Measurements from ENCODE around the gene NKAIN4.

DNA sequence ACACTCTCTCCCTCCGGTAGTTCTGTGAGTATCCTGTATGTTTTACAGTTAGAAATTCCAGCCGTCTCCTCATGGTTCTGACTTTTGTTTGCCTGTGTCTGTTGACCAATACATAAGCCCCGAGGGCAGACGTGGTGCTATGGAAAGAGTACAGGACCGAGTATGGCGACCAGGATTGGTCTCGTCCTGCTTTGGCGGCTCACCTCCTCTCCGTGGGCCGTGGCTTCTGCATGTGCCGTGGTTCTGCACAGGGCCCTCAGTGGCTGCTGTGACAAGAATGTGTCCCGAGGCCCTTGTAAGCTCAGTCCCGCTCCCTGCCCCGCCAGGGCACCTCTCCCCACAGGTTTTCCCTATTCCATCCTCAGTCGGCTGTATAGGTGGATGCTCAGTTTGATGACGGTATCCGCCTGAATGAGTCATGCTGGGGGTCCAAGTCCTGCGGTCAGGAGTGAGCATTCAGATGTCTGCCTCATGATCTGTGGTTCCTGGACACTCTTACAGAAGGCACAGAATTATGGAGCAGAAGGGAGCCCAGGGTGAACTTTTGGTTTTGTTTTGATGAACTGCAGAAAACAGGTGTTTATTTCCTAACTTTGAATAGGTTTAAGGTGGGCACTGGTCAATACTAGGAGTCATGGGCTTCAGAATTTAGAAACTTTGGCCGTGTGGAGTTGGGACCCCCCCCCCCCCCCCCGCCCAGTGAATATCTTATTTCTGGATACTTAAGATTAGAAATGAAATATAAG is 19.5 kb upstream of the NKAIN4 start:
- TF ChIP-seq, protein P1, sequence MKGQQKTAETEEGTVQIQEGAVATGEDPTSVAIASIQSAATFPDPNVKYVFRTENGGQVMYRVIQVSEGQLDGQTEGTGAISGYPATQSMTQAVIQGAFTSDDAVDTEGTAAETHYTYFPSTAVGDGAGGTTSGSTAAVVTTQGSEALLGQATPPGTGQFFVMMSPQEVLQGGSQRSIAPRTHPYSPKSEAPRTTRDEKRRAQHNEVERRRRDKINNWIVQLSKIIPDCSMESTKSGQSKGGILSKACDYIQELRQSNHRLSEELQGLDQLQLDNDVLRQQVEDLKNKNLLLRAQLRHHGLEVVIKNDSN (IDR thresholded peaks at IDR 0.05), result no peak
- no peak for TF ChIP-seq TEAD4 (IDR thresholded peaks at IDR 0.05)
- TF ChIP-seq EP300 (IDR thresholded peaks at IDR 0.05; ENCODE audit: borderline replicate concordance), result no peak
- no peak for TF ChIP-seq EGR1 (IDR thresholded peaks at IDR 0.05)
- TF ChIP-seq CEBPB (IDR thresholded peaks at IDR 0.05), result no peak
